Ishikawa (cell line): ENCODE measurements around the gene ZFAND5.

ENCODE experiments used
- CEBPB ChIP-seq: IDR thresholded peaks from 2 replicates; pipeline ENCODE4 v1.6.1; 2012
- EP300 ChIP-seq: IDR thresholded peaks from 2 replicates; pipeline ENCODE4 v1.6.1; 2012; ENCODE audit warnings: borderline replicate concordance
- RAD21 ChIP-seq: IDR thresholded peaks from 2 replicates; pipeline ENCODE4 v1.6.1; 2012; ENCODE audit warnings: low read depth
- TCF12 ChIP-seq: IDR thresholded peaks from 2 replicates; pipeline ENCODE4 v1.6.1; 2012; ENCODE audit warnings: low read depth
- TF ChIP-seq, protein P1 (sequence below): IDR thresholded peaks from 2 replicates; pipeline ENCODE4 v1.6.1; 2012; ENCODE audit warnings: low read depth, mild to moderate bottlenecking

DNA sequence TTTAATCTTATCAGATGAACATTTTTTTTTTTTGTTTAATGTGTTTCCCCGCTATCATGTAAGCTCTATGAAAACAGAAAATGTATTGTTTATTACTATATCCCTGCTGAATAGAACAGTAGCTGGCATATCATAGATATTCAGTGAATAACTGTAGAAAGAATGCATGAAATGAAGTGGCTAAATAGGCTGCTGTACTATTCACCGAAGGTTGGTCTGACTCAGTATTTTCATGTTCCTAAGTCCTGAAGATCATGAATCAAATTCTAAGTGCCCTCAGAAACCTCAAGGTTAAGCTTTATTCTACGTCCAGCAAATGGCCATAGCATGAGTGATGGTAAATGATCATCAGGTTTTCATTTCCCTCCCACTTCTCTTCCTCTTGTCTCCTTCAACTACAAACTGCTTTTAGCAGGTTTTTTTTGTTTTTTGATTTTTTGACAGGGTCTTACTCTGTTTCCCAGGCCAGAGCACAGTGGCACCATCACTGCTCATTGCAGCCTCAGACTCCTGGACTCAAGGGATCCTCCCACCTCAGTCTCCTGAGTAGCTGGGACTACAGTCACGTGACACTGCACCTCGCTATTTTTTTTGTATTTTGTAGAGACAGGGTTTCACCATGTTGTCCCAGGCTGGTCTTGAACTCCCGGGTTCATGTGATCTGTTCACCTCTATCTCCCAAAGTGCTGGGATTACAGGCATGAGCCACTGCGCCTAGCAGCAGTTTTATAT, 19.1 kb upstream of the ZFAND5 start:
- TF ChIP-seq TCF12: no peak
- TF ChIP-seq CEBPB: no peak
- TF ChIP-seq, protein P1, sequence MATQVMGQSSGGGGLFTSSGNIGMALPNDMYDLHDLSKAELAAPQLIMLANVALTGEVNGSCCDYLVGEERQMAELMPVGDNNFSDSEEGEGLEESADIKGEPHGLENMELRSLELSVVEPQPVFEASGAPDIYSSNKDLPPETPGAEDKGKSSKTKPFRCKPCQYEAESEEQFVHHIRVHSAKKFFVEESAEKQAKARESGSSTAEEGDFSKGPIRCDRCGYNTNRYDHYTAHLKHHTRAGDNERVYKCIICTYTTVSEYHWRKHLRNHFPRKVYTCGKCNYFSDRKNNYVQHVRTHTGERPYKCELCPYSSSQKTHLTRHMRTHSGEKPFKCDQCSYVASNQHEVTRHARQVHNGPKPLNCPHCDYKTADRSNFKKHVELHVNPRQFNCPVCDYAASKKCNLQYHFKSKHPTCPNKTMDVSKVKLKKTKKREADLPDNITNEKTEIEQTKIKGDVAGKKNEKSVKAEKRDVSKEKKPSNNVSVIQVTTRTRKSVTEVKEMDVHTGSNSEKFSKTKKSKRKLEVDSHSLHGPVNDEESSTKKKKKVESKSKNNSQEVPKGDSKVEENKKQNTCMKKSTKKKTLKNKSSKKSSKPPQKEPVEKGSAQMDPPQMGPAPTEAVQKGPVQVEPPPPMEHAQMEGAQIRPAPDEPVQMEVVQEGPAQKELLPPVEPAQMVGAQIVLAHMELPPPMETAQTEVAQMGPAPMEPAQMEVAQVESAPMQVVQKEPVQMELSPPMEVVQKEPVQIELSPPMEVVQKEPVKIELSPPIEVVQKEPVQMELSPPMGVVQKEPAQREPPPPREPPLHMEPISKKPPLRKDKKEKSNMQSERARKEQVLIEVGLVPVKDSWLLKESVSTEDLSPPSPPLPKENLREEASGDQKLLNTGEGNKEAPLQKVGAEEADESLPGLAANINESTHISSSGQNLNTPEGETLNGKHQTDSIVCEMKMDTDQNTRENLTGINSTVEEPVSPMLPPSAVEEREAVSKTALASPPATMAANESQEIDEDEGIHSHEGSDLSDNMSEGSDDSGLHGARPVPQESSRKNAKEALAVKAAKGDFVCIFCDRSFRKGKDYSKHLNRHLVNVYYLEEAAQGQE: no peak
- no peak for TF ChIP-seq RAD21
- TF ChIP-seq EP300: no peak
